OCI-LY7 (cell line): Measurements from ENCODE around the gene MRPS6.

ENCODE experiments used
- CTCF ChIP-seq: fragments of 200-600 bp; sonication (generic); conservative IDR thresholded peaks from 2 replicates; pipeline ENCODE4 v1.5.1; 2014; ENCODE audit warnings: mild to moderate bottlenecking, antibody characterized with exemption, low read length, moderate library complexity, mixed read lengths
- EZH2phosphoT487 ChIP-seq: fragments of 200-600 bp; sonication (generic); IDR thresholded peaks from 2 replicates; pipeline ENCODE4 v1.6.1; 2018; ENCODE audit warnings: low read depth, borderline replicate concordance, mild to moderate bottlenecking, mixed run types, antibody characterized with exemption, low read length, moderate library complexity, mixed read lengths

GRCh38 chr21:34183331-34183928 lies 110.1 kb downstream of the MRPS6 start:
- no peak for TF ChIP-seq CTCF
- TF ChIP-seq EZH2phosphoT487 = no peak
